Measurements from ENCODE around the gene GFRA4.
A peak's percentile ranks its signal among the peaks of the same experiment; 100 is the strongest.

GFRA4 gene

GRCh38 chr20:3689978-3690377 lies 26.8 kb upstream of the GFRA4 start:
- Mint-ChIP-seq H3K36me3 (ENCODE audit: insufficient read depth) (no peaks in the 10 kb centered on the region), H3K4me3 (no peak overlapping the region), H3K9me3 (no peaks in the 10 kb centered on the region), H3K4me1 (no peaks in the 10 kb centered on the region), H3K27ac (ENCODE audit: low read depth) (no peak overlapping the region), H3K27me3 (peaks cover 32% of the 10 kb centered on the region)
- no peak for ATAC-seq (replicated peaks; ENCODE audit: extremely low read depth, poor library complexity, severe bottlenecking)
- DNase-seq (ENCODE audit: low spot score in 2 of 2): no peak

GRCh38 chr20:3687655-3688054 lies 24.5 kb upstream of the GFRA4 start:
- ATAC-seq (replicated peaks; ENCODE audit: extremely low read depth, poor library complexity, severe bottlenecking): no peak
- DNase-seq (ENCODE audit: low spot score in 2 of 2): no peak
- Mint-ChIP-seq H3K9me3 (no peaks in the 10 kb centered on the region), H3K4me1 (no peaks in the 10 kb centered on the region), H3K4me3 (no peak overlapping the region), H3K27ac (ENCODE audit: low read depth) (no peak overlapping the region), H3K36me3 (ENCODE audit: insufficient read depth) (no peaks in the 10 kb centered on the region), H3K27me3 (peaks cover 52% of the 10 kb centered on the region)

- no peak overlapping the region for H3K27ac Mint-ChIP-seq (ENCODE audit: low read depth)
- H3K4me1 Mint-ChIP-seq: no peaks in the 10 kb centered on the region
- DNase-seq (ENCODE audit: low spot score in 2 of 2) (no peak), ATAC-seq (replicated peaks; ENCODE audit: extremely low read depth, poor library complexity, severe bottlenecking) (no peak)
- peaks cover 52% of the 10 kb centered on the region for H3K27me3 Mint-ChIP-seq
- no peaks in the 10 kb centered on the region for H3K9me3 Mint-ChIP-seq
- H3K36me3 Mint-ChIP-seq (ENCODE audit: insufficient read depth): no peaks in the 10 kb centered on the region
- H3K4me3 Mint-ChIP-seq: no peak overlapping the region
These were observed 23.7 kb upstream of the GFRA4 start for GRCh38 chr20:3686867-3687321.

- no peak for ATAC-seq (replicated peaks; ENCODE audit: extremely low read depth, poor library complexity, severe bottlenecking)
- Mint-ChIP-seq H3K4me1 (no peaks in the 10 kb centered on the region), H3K36me3 (ENCODE audit: insufficient read depth) (no peaks in the 10 kb centered on the region), H3K27me3 (peaks cover 55% of the 10 kb centered on the region), H3K9me3 (no peaks in the 10 kb centered on the region), H3K27ac (ENCODE audit: low read depth) (no peak overlapping the region), H3K4me3 (no peak overlapping the region)
- no peak for DNase-seq (ENCODE audit: low spot score in 2 of 2)
These were observed 23.2 kb upstream of the GFRA4 start for GRCh38 chr20:3686421-3686820.

GRCh38 chr20:3685341-3685740 lies 22.1 kb upstream of the GFRA4 start:
- no peak overlapping the region for H3K27ac Mint-ChIP-seq (ENCODE audit: low read depth)
- H3K4me1 Mint-ChIP-seq: no peaks in the 10 kb centered on the region
- no peak for ATAC-seq (replicated peaks; ENCODE audit: extremely low read depth, poor library complexity, severe bottlenecking)
- no peak for DNase-seq (ENCODE audit: low spot score in 2 of 2)
- no peak overlapping the region for H3K4me3 Mint-ChIP-seq
- H3K27me3 Mint-ChIP-seq: peaks cover 66% of the 10 kb centered on the region
- peaks cover under 1% of the 10 kb centered on the region for H3K36me3 Mint-ChIP-seq (ENCODE audit: insufficient read depth)
- no peaks in the 10 kb centered on the region for H3K9me3 Mint-ChIP-seq

GRCh38 chr20:3681931-3682781 lies 19.0 kb upstream of the GFRA4 start, which contains the start of gene ADAM33:
Gene ADAM33, minus strand, starts transcription at chr20:3682010. Its CDS starts 6 bp downstream, at chr20:3682004.
- Mint-ChIP-seq H3K9me3 (no peaks in the 10 kb centered on the region), H3K4me3 (peak within 1 kb of the TSS; percentile 13), H3K27me3 (peaks cover 86% of the 10 kb centered on the region), H3K4me1 (no peaks in the 10 kb centered on the region), H3K36me3 (ENCODE audit: insufficient read depth) (peaks cover 3% of the 10 kb centered on the region), H3K27ac (ENCODE audit: low read depth) (no peak within 1 kb of the TSS)
- DNase-seq (ENCODE audit: low spot score in 2 of 2) (no peak), ATAC-seq (replicated peaks; ENCODE audit: extremely low read depth, poor library complexity, severe bottlenecking) (no peak)

GRCh38 chr20:3681352-3681930 lies 18.2 kb upstream of the GFRA4 start:
- ATAC-seq (replicated peaks; ENCODE audit: extremely low read depth, poor library complexity, severe bottlenecking) (no peak), DNase-seq (ENCODE audit: low spot score in 2 of 2) (no peak)
- Mint-ChIP-seq H3K36me3 (ENCODE audit: insufficient read depth) (peaks cover 3% of the 10 kb centered on the region), H3K9me3 (no peaks in the 10 kb centered on the region), H3K27me3 (peaks cover 86% of the 10 kb centered on the region), H3K4me3 (peak overlapping the region; percentile 13), H3K4me1 (peaks cover 5% of the 10 kb centered on the region), H3K27ac (ENCODE audit: low read depth) (no peak overlapping the region)

GRCh38 chr20:3680701-3681351 lies 17.6 kb upstream of the GFRA4 start:
- Mint-ChIP-seq H3K9me3 (no peaks in the 10 kb centered on the region), H3K36me3 (ENCODE audit: insufficient read depth) (peaks cover 3% of the 10 kb centered on the region), H3K27me3 (peaks cover 86% of the 10 kb centered on the region), H3K27ac (ENCODE audit: low read depth) (no peak overlapping the region), H3K4me1 (peaks cover 7% of the 10 kb centered on the region), H3K4me3 (no peak overlapping the region)
- DNase-seq (ENCODE audit: low spot score in 2 of 2): no peak
- no peak for ATAC-seq (replicated peaks; ENCODE audit: extremely low read depth, poor library complexity, severe bottlenecking)

- H3K27me3 Mint-ChIP-seq: peaks cover 86% of the 10 kb centered on the region
- H3K27ac Mint-ChIP-seq (ENCODE audit: low read depth): no peak overlapping the region
- H3K4me3 Mint-ChIP-seq: no peak overlapping the region
- no peak for DNase-seq (ENCODE audit: low spot score in 2 of 2)
- H3K9me3 Mint-ChIP-seq: no peaks in the 10 kb centered on the region
- H3K4me1 Mint-ChIP-seq: peaks cover 7% of the 10 kb centered on the region
- H3K36me3 Mint-ChIP-seq (ENCODE audit: insufficient read depth): peaks cover 3% of the 10 kb centered on the region
- ATAC-seq (replicated peaks; ENCODE audit: extremely low read depth, poor library complexity, severe bottlenecking): no peak
These were observed 16.8 kb upstream of the GFRA4 start for GRCh38 chr20:3679749-3680700.

GRCh38 chr20:3678856-3679720 lies 15.9 kb upstream of the GFRA4 start:
- Mint-ChIP-seq H3K4me3 (no peak overlapping the region), H3K27ac (ENCODE audit: low read depth) (no peak overlapping the region), H3K4me1 (peaks cover 7% of the 10 kb centered on the region), H3K27me3 (peaks cover 86% of the 10 kb centered on the region), H3K9me3 (no peaks in the 10 kb centered on the region), H3K36me3 (ENCODE audit: insufficient read depth) (peaks cover 3% of the 10 kb centered on the region)
- no peak for DNase-seq (ENCODE audit: low spot score in 2 of 2)
- no peak for ATAC-seq (replicated peaks; ENCODE audit: extremely low read depth, poor library complexity, severe bottlenecking)

GRCh38 chr20:3678198-3678597 lies 15.0 kb upstream of the GFRA4 start:
- peaks cover 7% of the 10 kb centered on the region for H3K4me1 Mint-ChIP-seq
- H3K9me3 Mint-ChIP-seq: no peaks in the 10 kb centered on the region
- H3K27me3 Mint-ChIP-seq: peaks cover 85% of the 10 kb centered on the region
- DNase-seq (ENCODE audit: low spot score in 2 of 2) (no peak), ATAC-seq (replicated peaks; ENCODE audit: extremely low read depth, poor library complexity, severe bottlenecking) (no peak)
- no peak overlapping the region for H3K4me3 Mint-ChIP-seq
- no peak overlapping the region for H3K27ac Mint-ChIP-seq (ENCODE audit: low read depth)
- peaks cover 3% of the 10 kb centered on the region for H3K36me3 Mint-ChIP-seq (ENCODE audit: insufficient read depth)
